ENCODE results near the gene EEF1AKMT1. TPM values are rescaled to one million over a fixed set of nuclear protein-coding genes. Genes with fewer than 3 reads are reported as not detected.
"Not testable (repeated sequence)": the region's sequence is repeated elsewhere in the genome, so short reads cannot be mapped to it uniquely, and the experiment has no call there.

Gene EEF1AKMT1
- total and polyA plus RNA-seq, 5 experiments from 2014 or later: 8.7 to 23.7 (median 15.8) TPM

- no peak for ATAC-seq
- peaks cover 0 to 57% (median 30%) of the 10 kb centered on the region in 3 donors for H3K36me3 Mint-ChIP-seq
- no peak overlapping the region for H3K27ac Mint-ChIP-seq
- no peaks in the 10 kb centered on the region for H3K4me1 Mint-ChIP-seq
- DNase-seq: no peak
- no peak overlapping the region for H3K4me3 Mint-ChIP-seq
- H3K27me3 Mint-ChIP-seq: no peaks in the 10 kb centered on the region
- no peaks in the 10 kb centered on the region for H3K9me3 Mint-ChIP-seq
- POLR2A ChIA-PET: no interaction called here
These were observed 89.7 kb downstream of the EEF1AKMT1 start for GRCh38 chr13:20684041-20684440.

GRCh38 chr13:20682061-20682460 is 91.7 kb downstream of the EEF1AKMT1 start:
- no peak for ATAC-seq
- Mint-ChIP-seq H3K9me3 (no peaks in the 10 kb centered on the region), H3K36me3 (peaks cover 0 to 48% (median 23%) of the 10 kb centered on the region in 3 donors), H3K27me3 (no peaks in the 10 kb centered on the region), H3K4me3 (no peak overlapping the region), H3K4me1 (no peaks in the 10 kb centered on the region), H3K27ac (no peak overlapping the region)
- DNase-seq: no peak
- POLR2A ChIA-PET: no interaction called here

GRCh38 chr13:20681481-20681880 is 92.3 kb downstream of the EEF1AKMT1 start:
- POLR2A ChIA-PET, H3K4me1 Mint-ChIP-seq, H3K4me3 Mint-ChIP-seq, ATAC-seq, H3K27ac Mint-ChIP-seq, H3K27me3 Mint-ChIP-seq, H3K9me3 Mint-ChIP-seq, DNase-seq: not testable (repeated sequence)
- H3K36me3 Mint-ChIP-seq: peaks cover 0 to 43% (median 24%) of the 10 kb centered on the region in 3 donors

- Mint-ChIP-seq H3K4me1 (no peaks in the 10 kb centered on the region), H3K4me3 (no peak overlapping the region), H3K9me3 (no peaks in the 10 kb centered on the region), H3K36me3 (peaks cover 4 to 49% (median 24%) of the 10 kb centered on the region in 3 donors), H3K27ac (no peak overlapping the region), H3K27me3 (no peaks in the 10 kb centered on the region)
- POLR2A ChIA-PET: no interaction called here
- DNase-seq (no peak), ATAC-seq (no peak)
These were observed 93.2 kb downstream of the EEF1AKMT1 start for GRCh38 chr13:20680416-20681080.

- Mint-ChIP-seq H3K27ac (no peak overlapping the region), H3K9me3 (no peaks in the 10 kb centered on the region), H3K4me3 (no peak overlapping the region), H3K4me1 (no peaks in the 10 kb centered on the region), H3K27me3 (no peaks in the 10 kb centered on the region), H3K36me3 (peaks cover 4 to 53% (median 27%) of the 10 kb centered on the region in 3 donors)
- no peak for DNase-seq
- POLR2A ChIA-PET: no interaction called here
- ATAC-seq: no peak
These were observed 93.9 kb downstream of the EEF1AKMT1 start for GRCh38 chr13:20679879-20680278.

Other genes starting within 250 kb of the EEF1AKMT1 start
- gene CRYL1, start 248.1 kb downstream of the EEF1AKMT1 start, total RNA-seq: 10 to 100 TPM; 13.5 to 15.1 TPM
- gene CRYL1, start 248.1 kb downstream of the EEF1AKMT1 start, polyA plus RNA-seq: 10 to 100 TPM; 27.8 to 38.3 (median 30.1) TPM
- gene IFT88, start 206.8 kb downstream of the EEF1AKMT1 start, total RNA-seq: 10 to 100 TPM; 13.9 to 18.6 TPM
- 1 to 10 TPM; 6.3 to 8.6 (median 8.5) TPM for gene IFT88, start 206.8 kb downstream of the EEF1AKMT1 start, polyA plus RNA-seq
- under 1 TPM; 0.22 to 0.26 TPM for gene IL17D, start 70.3 kb downstream of the EEF1AKMT1 start, total RNA-seq
- under 1 TPM; 0.11 to 0.50 (median 0.16) TPM for gene IL17D, start 70.3 kb downstream of the EEF1AKMT1 start, polyA plus RNA-seq
- 10 to 100 TPM; 25.5 to 28.8 TPM for gene XPO4, start 128.8 kb upstream of the EEF1AKMT1 start, total RNA-seq
- 1 to 10 TPM; 5.4 to 8.1 (median 5.9) TPM for gene XPO4, start 128.8 kb upstream of the EEF1AKMT1 start, polyA plus RNA-seq